Neural crest cell (in vitro differentiated cells): ENCODE data around the gene OSBPL10. TPM values are rescaled to one million over a fixed set of nuclear protein-coding genes. Genes with fewer than 3 reads are reported as not detected.

Experiments used
- DNase-seq: peaks from one replicate; pipeline ENCODE4 v3.0.0; 2021; ENCODE audit warnings: low read depth, mixed read lengths, low spot score
- H3K27ac Mint-ChIP-seq: one replicate; pipeline ENCODE4 v1.8.0; 2021; ENCODE audit warnings: mild to moderate bottlenecking, mixed read lengths; ENCODE audit not compliant: unreplicated experiment
- H3K27me3 Mint-ChIP-seq: 2 replicates; pipeline ENCODE4 v1.8.0; 2021; ENCODE audit warnings: low read depth, mild to moderate bottlenecking, mixed read lengths
- H3K36me3 Mint-ChIP-seq: 2 replicates; pipeline ENCODE4 v1.8.0; 2021; ENCODE audit warnings: low read depth, mild to moderate bottlenecking, mixed read lengths
- H3K4me1 Mint-ChIP-seq: 2 replicates; pipeline ENCODE4 v1.8.0; 2021; ENCODE audit warnings: mixed read lengths
- H3K4me3 Mint-ChIP-seq: one replicate; pipeline ENCODE4 v1.8.0; 2021; ENCODE audit warnings: mild to moderate bottlenecking, mixed read lengths
- H3K9me3 Mint-ChIP-seq: 2 replicates; pipeline ENCODE4 v1.8.0; 2021; ENCODE audit warnings: mixed read lengths
- total RNA-seq: library from RNA; stranded (reverse); gene quantifications from 2 replicates; pipeline ENCODE4 v1.2.1, GENCODE V29; 2021
- TF ChIP-seq, protein P1 (sequence below): fragments of 200-600 bp; sonication (generic); conservative IDR thresholded peaks from 2 replicates; pipeline ENCODE4 v1.5.0; 2021; ENCODE audit warnings: antibody characterized with exemption, mild to moderate bottlenecking

OSBPL10 gene
- total RNA-seq, 1 donor from 2014 or later, result 18.7 TPM

DNA sequence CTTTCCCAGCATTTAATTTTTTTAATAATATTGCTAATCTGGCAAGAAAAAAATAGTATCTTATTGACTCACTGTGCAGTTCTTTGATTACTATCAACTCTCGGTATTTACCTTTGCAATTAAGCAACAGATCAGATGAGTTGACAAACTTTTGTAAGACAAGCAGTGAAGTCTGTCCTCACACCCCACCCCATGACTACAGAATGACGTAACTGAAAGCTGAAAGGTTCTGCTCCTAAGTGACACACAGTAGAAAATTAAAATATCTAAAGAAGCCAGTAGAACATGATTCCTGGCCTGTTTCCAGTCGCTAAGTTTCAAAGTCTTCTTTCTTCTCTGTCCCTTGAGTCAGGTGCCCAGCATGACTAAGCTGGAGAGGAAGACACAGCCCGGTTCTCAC is 312.8 kb downstream of the OSBPL10 start:
- TF ChIP-seq, protein P1, sequence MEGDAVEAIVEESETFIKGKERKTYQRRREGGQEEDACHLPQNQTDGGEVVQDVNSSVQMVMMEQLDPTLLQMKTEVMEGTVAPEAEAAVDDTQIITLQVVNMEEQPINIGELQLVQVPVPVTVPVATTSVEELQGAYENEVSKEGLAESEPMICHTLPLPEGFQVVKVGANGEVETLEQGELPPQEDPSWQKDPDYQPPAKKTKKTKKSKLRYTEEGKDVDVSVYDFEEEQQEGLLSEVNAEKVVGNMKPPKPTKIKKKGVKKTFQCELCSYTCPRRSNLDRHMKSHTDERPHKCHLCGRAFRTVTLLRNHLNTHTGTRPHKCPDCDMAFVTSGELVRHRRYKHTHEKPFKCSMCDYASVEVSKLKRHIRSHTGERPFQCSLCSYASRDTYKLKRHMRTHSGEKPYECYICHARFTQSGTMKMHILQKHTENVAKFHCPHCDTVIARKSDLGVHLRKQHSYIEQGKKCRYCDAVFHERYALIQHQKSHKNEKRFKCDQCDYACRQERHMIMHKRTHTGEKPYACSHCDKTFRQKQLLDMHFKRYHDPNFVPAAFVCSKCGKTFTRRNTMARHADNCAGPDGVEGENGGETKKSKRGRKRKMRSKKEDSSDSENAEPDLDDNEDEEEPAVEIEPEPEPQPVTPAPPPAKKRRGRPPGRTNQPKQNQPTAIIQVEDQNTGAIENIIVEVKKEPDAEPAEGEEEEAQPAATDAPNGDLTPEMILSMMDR, result no peak
- Mint-ChIP-seq H3K9me3 (no peaks in the 10 kb centered on the region), H3K27ac (no peak overlapping the region), H3K4me3 (no peak overlapping the region), H3K4me1 (peaks cover 1% of the 10 kb centered on the region), H3K36me3 (peaks cover 3% of the 10 kb centered on the region), H3K27me3 (no peaks in the 10 kb centered on the region)
- no peak for DNase-seq

DNA sequence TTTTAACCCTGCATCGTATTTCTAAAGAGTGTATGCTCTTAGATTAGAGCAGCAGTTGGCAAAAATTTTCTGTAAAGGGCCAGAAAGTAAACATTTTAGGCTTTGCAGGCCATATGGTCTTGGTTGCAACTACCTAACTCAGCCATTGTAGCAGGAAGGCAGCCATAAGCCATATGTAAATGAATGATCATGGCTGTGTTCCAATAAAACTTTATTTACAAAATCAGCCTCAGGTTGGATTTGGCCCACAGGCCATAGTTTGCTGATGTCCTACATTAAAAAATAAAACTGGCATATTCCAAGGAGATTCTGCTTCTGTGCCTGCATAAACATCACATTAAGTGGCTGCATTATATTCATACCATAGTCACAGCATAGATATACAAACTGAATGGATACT is 313.5 kb downstream of the OSBPL10 start:
- no peaks in the 10 kb centered on the region for H3K27me3 Mint-ChIP-seq
- peaks cover 3% of the 10 kb centered on the region for H3K36me3 Mint-ChIP-seq
- DNase-seq, result no peak
- H3K4me1 Mint-ChIP-seq, result peaks cover 4% of the 10 kb centered on the region
- H3K9me3 Mint-ChIP-seq, result no peaks in the 10 kb centered on the region
- TF ChIP-seq, protein P1, result no peak
- no peak overlapping the region for H3K27ac Mint-ChIP-seq
- H3K4me3 Mint-ChIP-seq, result no peak overlapping the region

DNA sequence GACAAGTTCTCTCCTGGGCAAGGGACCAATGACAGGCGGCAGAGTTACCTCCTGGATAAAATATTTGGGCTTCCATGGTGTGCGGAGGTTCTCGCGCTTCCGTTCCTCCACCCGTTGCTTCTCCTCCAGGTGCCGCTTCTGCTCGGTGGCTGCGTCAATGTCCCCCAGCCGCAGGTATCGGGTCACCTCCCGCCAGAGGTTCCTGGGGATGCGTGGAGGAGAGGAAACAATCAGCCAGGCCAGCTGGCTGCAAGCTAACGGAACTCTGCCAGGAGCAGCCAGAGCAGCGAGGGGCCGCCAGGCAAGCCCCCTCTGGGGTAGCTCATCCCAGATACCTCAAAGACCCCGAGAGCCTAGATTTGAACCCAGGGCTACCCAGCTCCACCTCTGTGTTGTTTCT is 317.0 kb downstream of the OSBPL10 start:
- peaks cover 15% of the 10 kb centered on the region for H3K4me1 Mint-ChIP-seq
- TF ChIP-seq, protein P1, result no peak
- H3K27me3 Mint-ChIP-seq, result no peaks in the 10 kb centered on the region
- H3K4me3 Mint-ChIP-seq, result no peak overlapping the region
- DNase-seq, result no peak
- H3K9me3 Mint-ChIP-seq, result no peaks in the 10 kb centered on the region
- H3K36me3 Mint-ChIP-seq, result peaks cover 11% of the 10 kb centered on the region
- no peak overlapping the region for H3K27ac Mint-ChIP-seq

DNA sequence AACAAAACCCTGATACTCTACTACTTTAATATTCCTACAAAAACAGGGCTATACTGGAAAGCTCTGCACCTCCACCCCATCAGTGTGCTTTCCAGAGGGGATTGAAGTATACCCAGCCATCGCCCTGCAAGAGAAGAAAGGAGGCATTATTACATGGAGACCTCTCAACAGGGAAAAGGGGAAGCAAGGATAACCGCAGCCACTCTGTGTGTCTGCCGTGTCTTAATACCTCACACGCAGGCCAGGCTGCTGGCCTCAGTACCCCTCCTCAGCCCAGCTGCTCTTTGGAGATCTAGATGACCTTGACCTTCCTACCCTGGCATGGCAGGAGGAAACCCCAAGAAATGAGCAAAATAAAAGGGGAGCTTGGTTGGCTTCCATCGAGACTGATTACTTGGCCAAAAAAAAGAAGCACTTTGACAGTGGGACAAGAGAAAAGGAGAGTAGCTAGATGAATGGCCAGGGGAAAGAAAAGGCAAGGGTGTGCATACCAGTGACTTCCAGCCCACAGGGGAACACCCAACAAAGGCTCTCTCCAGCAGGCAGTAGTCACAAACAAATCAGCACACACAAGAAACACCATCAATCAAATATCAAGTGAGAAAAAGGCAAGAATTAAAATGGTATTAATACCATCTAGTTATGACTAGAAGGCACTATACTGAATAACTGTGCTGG is 318.9 kb downstream of the OSBPL10 start:
- no peak overlapping the region for H3K27ac Mint-ChIP-seq

DNA sequence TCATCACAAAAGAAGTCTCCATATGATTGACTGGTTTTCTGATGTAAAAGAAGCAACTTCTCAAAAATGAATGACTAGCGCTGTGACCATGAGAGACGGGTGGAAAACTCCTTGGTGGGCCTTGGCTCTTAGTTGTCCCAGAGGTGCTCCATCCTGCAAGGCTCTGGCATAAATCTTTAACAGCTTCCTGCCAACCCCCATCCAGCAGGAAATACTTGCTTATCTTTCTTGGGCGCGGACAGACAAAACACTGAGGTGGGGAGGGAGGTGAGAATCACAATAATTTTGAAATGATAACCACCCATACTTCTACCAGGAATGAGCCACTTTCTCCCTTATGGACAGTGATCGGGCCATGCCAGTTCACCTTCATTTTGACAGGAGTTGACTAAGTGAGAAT is 319.8 kb downstream of the OSBPL10 start:
- Mint-ChIP-seq H3K27ac (no peak overlapping the region), H3K4me3 (no peak overlapping the region), H3K36me3 (peaks cover 33% of the 10 kb centered on the region), H3K4me1 (peaks cover 15% of the 10 kb centered on the region), H3K27me3 (no peaks in the 10 kb centered on the region), H3K9me3 (peaks cover 17% of the 10 kb centered on the region)
- no peak for DNase-seq
- TF ChIP-seq, protein P1, result no peak

More for the DNA sequence above, 318.9 kb downstream of the OSBPL10 start:
- Mint-ChIP-seq H3K4me3 (no peak overlapping the region), H3K36me3 (peaks cover 27% of the 10 kb centered on the region), H3K9me3 (peaks cover 10% of the 10 kb centered on the region), H3K27me3 (no peaks in the 10 kb centered on the region), H3K4me1 (peaks cover 15% of the 10 kb centered on the region)
- TF ChIP-seq, protein P1, result no peak
- DNase-seq, result no peak
